Esophagus (tissue), 2 donors: ENCODE measurements around the gene CEP131. TPM values are rescaled to one million over a fixed set of nuclear protein-coding genes. Genes with fewer than 3 reads are reported as not detected.

ENCODE experiments used
- H3K27ac ChIP-seq, 2 donors: one replicate each; pipeline ENCODE4 v1.5.1; 2013; ENCODE audit warnings: low read depth in 2 of 2, mild to moderate bottlenecking in 2 of 2, inconsistent platforms in 1 of 2, low read length in 1 of 2, moderate library complexity in 1 of 2
- H3K27me3 ChIP-seq, 2 donors: one replicate each; pipeline ENCODE4 v1.6.1; 2013; ENCODE audit warnings: low read length in 2 of 2, control low read depth in 1 of 2, mild to moderate bottlenecking in 1 of 2; ENCODE audit not compliant: insufficient read depth in 2 of 2, control insufficient read depth in 1 of 2
- H3K36me3 ChIP-seq, 2 donors: one replicate each; pipeline ENCODE4 v1.6.1; 2013; ENCODE audit warnings: low read length in 1 of 2; ENCODE audit not compliant: control insufficient read depth in 2 of 2, insufficient read depth in 2 of 2
- H3K4me1 ChIP-seq, 2 donors: one replicate each; pipeline ENCODE4 v1.6.1; 2013; ENCODE audit warnings: low read length in 1 of 2; ENCODE audit not compliant: control insufficient read depth in 2 of 2, insufficient read depth in 2 of 2
- H3K4me3 ChIP-seq, 2 donors: one replicate each; pipeline ENCODE4 v1.5.1; 2013; ENCODE audit warnings: low read length in 2 of 2, mild to moderate bottlenecking in 2 of 2, low read depth in 1 of 2, moderate library complexity in 1 of 2
- H3K9me3 ChIP-seq, 2 donors: one replicate each; pipeline ENCODE4 v1.6.1; 2013; ENCODE audit warnings: mild to moderate bottlenecking in 2 of 2, low read depth in 1 of 2, low read length in 1 of 2, moderate library complexity in 1 of 2; ENCODE audit not compliant: control insufficient read depth in 2 of 2, insufficient read depth in 1 of 2
- WGBS, 2 donors: extraction: QIAGEN DNeasy Blood & Tissue Kit; methylation state at CpG; one replicate each; pipeline ENCODE4 v1.1.7; 2013; 5-methylcytosine and 5-hydroxymethylcytosine counted together
- polyA plus RNA-seq, 2 donors: library from polyadenylated mRNA; stranded (reverse); fragments of 200-250 nt; gene quantifications; one replicate each; pipeline ENCODE4 v1.2.3, GENCODE V29; 2013
- donor health status: healthy with polysubstance abuse.
- donor health status: Bipolar disorder and iron deficiency.

CEP131 gene
- polyA plus RNA-seq, 2 donors, result 5.2 to 8.7 TPM

DNA sequence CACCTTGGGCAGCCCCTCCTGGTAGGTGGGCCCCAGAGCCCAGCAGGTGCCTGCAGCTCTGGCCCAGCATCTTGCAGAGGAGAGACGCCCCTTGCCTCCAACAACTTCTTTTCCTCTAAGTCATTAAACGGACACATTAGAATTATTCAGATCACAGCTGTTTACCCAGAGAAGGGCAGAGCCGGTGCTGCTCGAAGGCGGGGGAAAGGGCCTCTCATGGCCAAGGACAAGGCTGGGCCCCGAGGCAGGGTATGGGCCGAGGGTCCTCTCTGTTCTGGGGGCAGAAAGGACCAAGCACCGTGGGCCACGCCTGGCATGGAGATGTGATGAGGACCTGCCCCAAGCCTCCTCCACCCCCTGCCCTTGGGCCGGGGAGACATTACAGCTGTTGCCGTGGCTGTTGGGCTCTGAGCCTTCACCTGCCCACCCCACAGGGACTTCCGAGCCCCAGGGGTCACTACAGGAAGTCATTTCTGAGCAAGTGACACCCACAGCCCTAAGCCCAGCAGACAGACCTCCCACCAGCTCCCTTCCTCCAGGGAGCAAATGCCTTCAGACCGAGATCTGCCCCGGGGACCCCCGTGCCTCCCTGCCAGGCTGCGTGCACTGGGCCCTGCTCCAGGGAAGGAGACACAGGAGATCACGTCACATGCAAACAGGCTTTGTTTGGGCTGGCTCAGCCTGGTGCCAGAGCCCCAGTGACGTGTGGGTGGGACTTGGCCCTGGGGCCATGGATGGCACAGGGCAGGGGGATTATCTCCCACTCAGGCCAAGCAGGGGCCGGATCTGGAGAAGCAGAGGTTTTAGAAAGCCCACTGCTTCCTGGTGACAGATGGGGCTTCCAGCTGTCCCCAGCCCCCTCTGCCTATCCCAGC lies 58.2 kb downstream of the CEP131 start:
- Histone ChIP-seq H3K27me3 (peaks cover 0 to 11% of the 10 kb centered on the region in 2 donors), H3K36me3 (no peaks in the 10 kb centered on the region), H3K4me1 (peaks cover 0 to 7% of the 10 kb centered on the region in 2 donors), H3K27ac (no peak overlapping the region), H3K9me3 (peaks cover 0 to 2% of the 10 kb centered on the region in 2 donors), H3K4me3 (no peak overlapping the region)
- 33 to 34% methylated on average over 18 to 19 of the region's 19 CpGs for WGBS, 2 donors

- H3K27me3 ChIP-seq, result peaks cover 0 to 11% of the 10 kb centered on the region in 2 donors
- 79 to 82% methylated on average over 15 of the region's 15 CpGs for WGBS, 2 donors
- H3K4me3 ChIP-seq, result no peak overlapping the region
- no peaks in the 10 kb centered on the region for H3K9me3 ChIP-seq
- no peak overlapping the region for H3K27ac ChIP-seq
- no peaks in the 10 kb centered on the region for H3K36me3 ChIP-seq
- H3K4me1 ChIP-seq, result peaks cover 0 to 7% of the 10 kb centered on the region in 2 donors
Observed at GRCh38 chr17:81163703-81164370, 58.9 kb downstream of the CEP131 start.

DNA sequence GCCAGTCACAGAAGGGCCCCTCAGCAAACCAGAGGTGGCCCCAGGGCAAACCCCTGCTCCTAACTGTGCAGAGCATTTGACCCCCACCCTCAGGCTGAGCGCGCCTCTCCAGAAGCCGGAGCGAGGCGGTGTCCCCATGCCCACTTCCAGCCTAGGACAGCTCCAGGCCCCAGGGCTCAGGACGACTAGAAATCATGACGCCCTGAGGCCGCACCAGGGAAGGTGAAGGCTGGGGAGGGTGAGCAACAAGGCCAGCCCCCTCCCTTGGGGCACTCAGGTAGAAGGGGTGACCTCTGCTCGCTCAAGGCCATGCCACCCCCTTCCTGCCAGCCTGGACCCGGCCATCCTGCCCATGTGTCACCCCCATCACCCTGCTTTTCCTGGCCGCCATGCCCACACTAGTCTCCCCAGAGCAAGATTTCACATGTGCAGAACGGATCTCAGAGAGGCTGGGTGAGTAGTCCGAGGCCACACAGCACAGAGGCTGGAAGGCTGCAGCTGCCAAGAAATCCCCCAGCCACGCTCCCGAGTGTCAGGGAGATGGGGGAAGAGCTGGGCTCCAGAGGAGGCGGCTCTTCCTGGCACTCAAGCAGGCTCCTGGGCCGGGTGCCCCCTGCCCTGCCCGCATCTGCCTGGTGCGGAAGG lies 59.6 kb downstream of the CEP131 start:
- peaks cover 0 to 11% of the 10 kb centered on the region in 2 donors for H3K27me3 ChIP-seq
- H3K27ac ChIP-seq, result no peak overlapping the region
- H3K36me3 ChIP-seq, result no peaks in the 10 kb centered on the region
- 73 to 83% methylated on average over 16 to 19 of the region's 19 CpGs for WGBS, 2 donors
- no peaks in the 10 kb centered on the region for H3K9me3 ChIP-seq
- no peak overlapping the region for H3K4me3 ChIP-seq
- peaks cover 0 to 7% of the 10 kb centered on the region in 2 donors for H3K4me1 ChIP-seq

- H3K27ac ChIP-seq, result no peak overlapping the region
- no peaks in the 10 kb centered on the region for H3K9me3 ChIP-seq
- peaks cover 0 to 11% of the 10 kb centered on the region in 2 donors for H3K27me3 ChIP-seq
- H3K4me3 ChIP-seq, result no peak overlapping the region
- WGBS, 2 donors, result 75 to 82% methylated on average over 11 of the region's 11 CpGs
- no peaks in the 10 kb centered on the region for H3K36me3 ChIP-seq
- peaks cover 0 to 7% of the 10 kb centered on the region in 2 donors for H3K4me1 ChIP-seq
Observed at GRCh38 chr17:81162491-81162890, 60.3 kb downstream of the CEP131 start.

DNA sequence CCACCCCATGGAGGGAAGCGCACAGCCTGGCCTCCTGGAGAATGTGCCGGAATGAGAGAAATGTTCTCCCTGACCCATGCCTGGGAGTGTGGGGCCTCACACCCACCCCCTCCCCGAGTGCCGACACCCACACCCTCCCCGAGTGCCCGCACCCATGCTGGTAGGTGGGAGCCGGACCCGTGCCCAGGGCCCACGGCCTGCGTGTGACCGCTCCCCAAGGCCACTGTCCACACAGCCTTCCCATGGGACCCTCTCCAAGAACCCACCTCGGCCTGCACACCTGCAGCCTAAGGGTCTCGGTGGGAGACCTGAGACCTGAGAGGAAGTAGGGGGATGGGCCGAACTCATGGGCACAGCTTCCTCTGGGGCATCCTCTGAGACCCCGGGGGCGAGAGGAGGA lies 60.8 kb downstream of the CEP131 start:
- Histone ChIP-seq H3K4me1 (peaks cover 0 to 7% of the 10 kb centered on the region in 2 donors), H3K27me3 (peaks cover 0 to 11% of the 10 kb centered on the region in 2 donors), H3K36me3 (no peaks in the 10 kb centered on the region), H3K9me3 (no peaks in the 10 kb centered on the region), H3K27ac (no peak overlapping the region), H3K4me3 (no peak overlapping the region)
- 83 to 84% methylated on average over 15 to 16 of the region's 16 CpGs for WGBS, 2 donors

DNA sequence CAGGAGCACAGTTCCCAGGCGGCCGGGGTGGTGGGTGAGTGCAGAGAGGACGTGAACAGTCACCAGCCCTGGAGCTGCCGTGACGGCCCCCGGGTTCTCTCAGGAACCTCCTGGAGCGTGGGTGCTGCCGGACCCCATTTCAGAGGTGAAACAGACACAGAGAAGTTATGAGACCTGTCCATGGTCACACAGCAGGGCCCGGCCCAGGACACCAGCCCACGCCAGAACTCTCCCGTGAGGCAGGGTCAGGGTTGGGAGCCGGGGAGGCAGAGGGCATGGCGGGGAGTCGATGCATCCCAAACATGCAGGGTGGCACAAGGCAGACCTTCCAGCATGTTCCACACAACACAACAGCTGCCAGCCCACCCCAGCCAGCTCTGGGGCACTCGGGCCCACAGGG lies 61.2 kb downstream of the CEP131 start:
- Histone ChIP-seq H3K9me3 (no peaks in the 10 kb centered on the region), H3K4me1 (peaks cover 0 to 7% of the 10 kb centered on the region in 2 donors), H3K27me3 (peaks cover 0 to 10% of the 10 kb centered on the region in 2 donors), H3K27ac (no peak overlapping the region), H3K4me3 (no peak overlapping the region), H3K36me3 (no peaks in the 10 kb centered on the region)
- 91 to 92% methylated on average over 13 to 15 of the region's 15 CpGs for WGBS, 2 donors

GRCh38 chr17:81160747-81161453 lies 61.9 kb downstream of the CEP131 start:
- no peaks in the 10 kb centered on the region for H3K9me3 ChIP-seq
- H3K4me3 ChIP-seq, result no peak overlapping the region
- H3K4me1 ChIP-seq, result peaks cover 0 to 7% of the 10 kb centered on the region in 2 donors
- H3K27ac ChIP-seq, result no peak overlapping the region
- no peaks in the 10 kb centered on the region for H3K36me3 ChIP-seq
- H3K27me3 ChIP-seq, result peaks cover 0 to 8% of the 10 kb centered on the region in 2 donors
- WGBS, 2 donors, result 62 to 71% methylated on average over 32 of the region's 32 CpGs

- Histone ChIP-seq H3K27ac (no peak overlapping the region), H3K4me3 (no peak overlapping the region), H3K36me3 (no peaks in the 10 kb centered on the region)
Observed at GRCh38 chr17:81160306-81160705, 62.5 kb downstream of the CEP131 start.

More at GRCh38 chr17:81160306-81160705, 62.5 kb downstream of the CEP131 start:
- Histone ChIP-seq H3K9me3 (no peaks in the 10 kb centered on the region), H3K4me1 (peaks cover 0 to 2% of the 10 kb centered on the region in 2 donors), H3K27me3 (peaks cover 0 to 4% of the 10 kb centered on the region in 2 donors)
- WGBS, 2 donors, result 43 to 49% methylated on average over 28 of the region's 28 CpGs
